Mesothelial cell of epicardium (in vitro differentiated cells): ENCODE measurements around the gene DENND1B. TPM values are rescaled to one million over a fixed set of nuclear protein-coding genes. Genes with fewer than 3 reads are reported as not detected.
A peak's percentile ranks its signal among the peaks of the same experiment; 100 is the strongest.

Experiments
- DNase-seq, 2 experiments: peaks; one replicate each; pipeline ENCODE4 v3.0.0; 2021; ENCODE audit warnings: low spot score in 2 of 2; ENCODE audit not compliant: unreplicated experiment in 2 of 2
- H3K27ac Mint-ChIP-seq: 2 replicates; pipeline ENCODE4 v1.8.0; 2021; ENCODE audit warnings: mixed read lengths
- H3K27me3 Mint-ChIP-seq: 2 replicates; pipeline ENCODE4 v1.8.0; 2021; ENCODE audit warnings: low read depth, mixed read lengths
- H3K36me3 Mint-ChIP-seq: 2 replicates; pipeline ENCODE4 v1.8.0; 2021; ENCODE audit warnings: mixed read lengths
- H3K4me1 Mint-ChIP-seq: 2 replicates; pipeline ENCODE4 v1.8.0; 2021; ENCODE audit warnings: mixed read lengths
- H3K4me3 Mint-ChIP-seq: 2 replicates; pipeline ENCODE4 v1.8.0; 2021; ENCODE audit warnings: mild to moderate bottlenecking, moderate library complexity, mixed read lengths
- H3K9me3 Mint-ChIP-seq: 2 replicates; pipeline ENCODE4 v1.8.0; 2021; ENCODE audit warnings: mixed read lengths
- total RNA-seq: library from RNA; stranded (reverse); gene quantifications from 3 replicates; pipeline ENCODE4 v1.2.1, GENCODE V29; 2021
- TF ChIP-seq, protein P1 (sequence below): fragments of 200-600 bp; sonication (generic); IDR thresholded peaks from one replicate; pipeline ENCODE4 v1.5.0; 2021; ENCODE audit warnings: antibody characterized with exemption; ENCODE audit not compliant: unreplicated experiment

The DENND1B gene
- total RNA-seq, 1 donor from 2014 or later: 27.9 TPM

DNA sequence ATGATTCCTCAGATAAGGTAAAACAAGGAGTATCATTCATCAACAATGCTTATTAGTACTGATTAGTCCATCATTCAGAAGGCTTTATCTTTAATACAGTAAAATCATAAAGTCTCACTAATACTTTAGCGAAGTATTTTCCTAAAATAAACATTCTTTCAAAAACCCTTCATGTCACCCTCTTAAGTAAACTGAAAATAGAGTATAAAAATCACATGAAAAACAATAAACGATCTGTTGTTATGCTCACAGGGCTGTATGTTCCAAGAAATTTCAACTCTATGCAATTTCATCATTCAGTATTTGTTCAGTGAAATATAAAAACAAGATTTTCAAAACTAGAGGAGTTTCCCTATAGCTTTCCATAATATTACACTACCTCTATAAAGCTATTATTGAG is 102.0 kb downstream of the DENND1B start:
- Mint-ChIP-seq H3K36me3 (no peaks in the 10 kb centered on the region), H3K4me3 (no peak overlapping the region), H3K27me3 (no peaks in the 10 kb centered on the region), H3K4me1 (peaks cover 41% of the 10 kb centered on the region), H3K27ac (peak overlapping the region; percentile 21), H3K9me3 (no peaks in the 10 kb centered on the region)
- no peak for DNase-seq
- TF ChIP-seq, protein P1, sequence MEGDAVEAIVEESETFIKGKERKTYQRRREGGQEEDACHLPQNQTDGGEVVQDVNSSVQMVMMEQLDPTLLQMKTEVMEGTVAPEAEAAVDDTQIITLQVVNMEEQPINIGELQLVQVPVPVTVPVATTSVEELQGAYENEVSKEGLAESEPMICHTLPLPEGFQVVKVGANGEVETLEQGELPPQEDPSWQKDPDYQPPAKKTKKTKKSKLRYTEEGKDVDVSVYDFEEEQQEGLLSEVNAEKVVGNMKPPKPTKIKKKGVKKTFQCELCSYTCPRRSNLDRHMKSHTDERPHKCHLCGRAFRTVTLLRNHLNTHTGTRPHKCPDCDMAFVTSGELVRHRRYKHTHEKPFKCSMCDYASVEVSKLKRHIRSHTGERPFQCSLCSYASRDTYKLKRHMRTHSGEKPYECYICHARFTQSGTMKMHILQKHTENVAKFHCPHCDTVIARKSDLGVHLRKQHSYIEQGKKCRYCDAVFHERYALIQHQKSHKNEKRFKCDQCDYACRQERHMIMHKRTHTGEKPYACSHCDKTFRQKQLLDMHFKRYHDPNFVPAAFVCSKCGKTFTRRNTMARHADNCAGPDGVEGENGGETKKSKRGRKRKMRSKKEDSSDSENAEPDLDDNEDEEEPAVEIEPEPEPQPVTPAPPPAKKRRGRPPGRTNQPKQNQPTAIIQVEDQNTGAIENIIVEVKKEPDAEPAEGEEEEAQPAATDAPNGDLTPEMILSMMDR: no peak

GRCh38 chr1:197672347-197672746 is 102.9 kb downstream of the DENND1B start:
- Mint-ChIP-seq H3K27me3 (no peaks in the 10 kb centered on the region), H3K4me1 (peaks cover 36% of the 10 kb centered on the region), H3K9me3 (no peaks in the 10 kb centered on the region), H3K36me3 (no peaks in the 10 kb centered on the region), H3K27ac (no peak overlapping the region), H3K4me3 (no peak overlapping the region)
- no peak for DNase-seq
- TF ChIP-seq, protein P1: no peak

DNA sequence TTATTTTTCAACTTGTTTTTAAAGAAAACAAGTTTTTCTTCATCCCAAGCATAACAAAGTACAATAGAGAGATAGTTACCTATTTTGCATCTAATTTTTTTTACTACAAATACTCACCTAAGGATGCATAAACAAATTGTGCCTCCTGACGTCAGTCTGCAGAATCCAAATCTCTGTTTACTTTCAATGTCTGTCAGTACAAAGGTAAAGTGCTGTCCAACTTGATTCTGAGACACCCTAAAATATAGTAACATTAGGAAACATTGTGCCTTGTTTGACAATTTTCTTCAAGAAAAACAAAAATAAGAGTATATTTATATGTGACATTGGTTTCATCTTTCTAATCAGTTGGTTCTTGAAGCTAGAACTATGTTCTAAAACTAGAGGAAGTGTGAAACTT is 103.4 kb downstream of the DENND1B start:
- H3K27ac Mint-ChIP-seq: no peak overlapping the region
- no peak for DNase-seq
- TF ChIP-seq, protein P1: no peak
- peaks cover 31% of the 10 kb centered on the region for H3K4me1 Mint-ChIP-seq
- no peaks in the 10 kb centered on the region for H3K27me3 Mint-ChIP-seq
- H3K9me3 Mint-ChIP-seq: no peaks in the 10 kb centered on the region
- no peak overlapping the region for H3K4me3 Mint-ChIP-seq
- no peaks in the 10 kb centered on the region for H3K36me3 Mint-ChIP-seq

DNA sequence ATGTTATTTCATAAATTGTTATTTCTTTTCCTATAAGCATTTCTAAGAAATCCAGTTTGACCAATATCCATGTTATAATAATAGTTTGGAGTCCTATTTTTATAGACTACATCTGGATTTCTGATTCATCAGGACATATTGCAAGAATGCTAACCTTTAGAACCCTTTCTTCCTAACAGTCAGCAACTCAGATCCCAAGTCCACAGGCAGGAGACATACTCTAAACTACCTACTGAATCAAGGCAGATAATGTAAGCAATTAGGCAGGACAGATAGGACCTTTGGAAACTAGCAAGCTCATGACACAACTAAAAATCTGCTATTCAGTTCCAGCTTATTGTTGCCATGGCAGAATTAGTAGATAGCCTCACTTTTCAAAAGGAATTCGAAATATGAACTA is 104.1 kb downstream of the DENND1B start:
- no peak for DNase-seq
- no peak overlapping the region for H3K4me3 Mint-ChIP-seq
- H3K36me3 Mint-ChIP-seq: no peaks in the 10 kb centered on the region
- H3K9me3 Mint-ChIP-seq: no peaks in the 10 kb centered on the region
- TF ChIP-seq, protein P1: no peak
- H3K4me1 Mint-ChIP-seq: peaks cover 36% of the 10 kb centered on the region
- H3K27me3 Mint-ChIP-seq: no peaks in the 10 kb centered on the region
- no peak overlapping the region for H3K27ac Mint-ChIP-seq

- no peak overlapping the region for H3K27ac Mint-ChIP-seq
- peaks cover 27% of the 10 kb centered on the region for H3K4me1 Mint-ChIP-seq
- TF ChIP-seq, protein P1: no peak
- no peak for DNase-seq
- H3K36me3 Mint-ChIP-seq: peaks cover 2% of the 10 kb centered on the region
- no peaks in the 10 kb centered on the region for H3K9me3 Mint-ChIP-seq
- no peak overlapping the region for H3K4me3 Mint-ChIP-seq
- H3K27me3 Mint-ChIP-seq: no peaks in the 10 kb centered on the region
These were observed 108.5 kb downstream of the DENND1B start for GRCh38 chr1:197666769-197667285.

DNA sequence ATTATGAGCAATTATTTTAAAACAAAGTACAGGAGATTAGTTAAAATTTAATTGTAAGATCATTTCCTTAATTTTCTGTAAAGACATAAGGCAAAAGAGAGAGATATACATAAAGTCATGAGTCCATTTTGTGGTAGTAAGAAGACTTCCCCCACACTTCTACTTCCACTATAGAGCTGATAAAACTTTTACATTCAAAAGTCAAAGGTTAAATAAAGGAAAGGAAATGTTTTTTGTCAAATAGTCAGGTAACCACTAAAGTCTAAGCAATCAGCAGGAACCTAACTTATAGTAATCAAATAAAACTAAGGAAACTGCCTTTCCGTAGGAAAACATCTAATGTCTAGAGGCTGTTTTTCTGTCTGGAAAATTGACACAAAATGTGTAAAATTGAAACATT is 110.9 kb downstream of the DENND1B start:
- TF ChIP-seq, protein P1: no peak
- H3K4me3 Mint-ChIP-seq: no peak overlapping the region

More for the DNA sequence above, 110.9 kb downstream of the DENND1B start:
- peaks cover 2% of the 10 kb centered on the region for H3K36me3 Mint-ChIP-seq
- DNase-seq: no peak
- no peak overlapping the region for H3K27ac Mint-ChIP-seq
- peaks cover 28% of the 10 kb centered on the region for H3K4me1 Mint-ChIP-seq
- H3K9me3 Mint-ChIP-seq: no peaks in the 10 kb centered on the region
- H3K27me3 Mint-ChIP-seq: no peaks in the 10 kb centered on the region
